Measurements from ENCODE around the gene SMIM43.
"Not testable (repeated sequence)": the region's sequence is repeated elsewhere in the genome, so short reads cannot be mapped to it uniquely, and the experiment has no call there.

SMIM43 gene

GRCh38 chr4:121736735-121737351 lies 28.1 kb downstream of the SMIM43 start:
- H3K9ac ChIP-seq (ENCODE audit: low read depth, low read length) = no peak overlapping the region
- no peaks in the 10 kb centered on the region for H3K27me3 ChIP-seq (ENCODE audit: control insufficient read depth, insufficient read depth, low read length)
- no peaks in the 10 kb centered on the region for H3K9me3 ChIP-seq (ENCODE audit: control insufficient read depth, insufficient read depth, low read length)
- no peak overlapping the region for H3K27ac ChIP-seq (ENCODE audit: low read depth, low read length)
- no peaks in the 10 kb centered on the region for H3K36me3 ChIP-seq (ENCODE audit: control insufficient read depth, insufficient read depth, low read length)
- H3K4me3 ChIP-seq (ENCODE audit: low read depth, low read length) = no peak overlapping the region
- H3K4me1 ChIP-seq (ENCODE audit: control insufficient read depth, insufficient read depth, low read length) = peaks cover 12% of the 10 kb centered on the region

DNA sequence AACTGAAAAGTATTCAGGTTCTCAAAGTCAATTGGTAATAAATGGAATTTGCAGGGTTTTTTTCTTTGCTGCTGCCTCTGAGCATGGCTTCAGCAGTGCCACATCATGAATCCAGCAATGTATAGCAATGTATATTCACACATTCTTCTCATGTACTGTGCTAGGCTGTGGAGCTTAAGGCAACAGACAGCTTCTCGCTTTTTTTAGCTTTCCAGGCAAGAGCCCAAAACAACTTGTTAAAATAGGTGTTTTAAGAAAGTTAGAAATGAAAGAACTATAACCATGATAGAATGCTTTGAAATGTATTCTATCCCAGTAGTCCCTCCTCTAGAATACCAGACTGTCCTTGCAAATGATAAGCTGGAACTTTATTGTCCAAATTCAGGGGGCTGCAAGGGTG lies 30.4 kb downstream of the SMIM43 start:
- Histone ChIP-seq H3K9me3 (ENCODE audit: control insufficient read depth, insufficient read depth, low read length) (no peaks in the 10 kb centered on the region), H3K4me3 (ENCODE audit: low read depth, low read length) (no peak overlapping the region), H3K9ac (ENCODE audit: low read depth, low read length) (no peak overlapping the region), H3K36me3 (ENCODE audit: control insufficient read depth, insufficient read depth, low read length) (no peaks in the 10 kb centered on the region), H3K4me1 (ENCODE audit: control insufficient read depth, insufficient read depth, low read length) (no peaks in the 10 kb centered on the region), H3K27ac (ENCODE audit: low read depth, low read length) (no peak overlapping the region), H3K27me3 (ENCODE audit: control insufficient read depth, insufficient read depth, low read length) (no peaks in the 10 kb centered on the region)

GRCh38 chr4:121733942-121734341 lies 31.0 kb downstream of the SMIM43 start:
- H3K36me3 ChIP-seq (ENCODE audit: control insufficient read depth, insufficient read depth, low read length) = no peaks in the 10 kb centered on the region

DNA sequence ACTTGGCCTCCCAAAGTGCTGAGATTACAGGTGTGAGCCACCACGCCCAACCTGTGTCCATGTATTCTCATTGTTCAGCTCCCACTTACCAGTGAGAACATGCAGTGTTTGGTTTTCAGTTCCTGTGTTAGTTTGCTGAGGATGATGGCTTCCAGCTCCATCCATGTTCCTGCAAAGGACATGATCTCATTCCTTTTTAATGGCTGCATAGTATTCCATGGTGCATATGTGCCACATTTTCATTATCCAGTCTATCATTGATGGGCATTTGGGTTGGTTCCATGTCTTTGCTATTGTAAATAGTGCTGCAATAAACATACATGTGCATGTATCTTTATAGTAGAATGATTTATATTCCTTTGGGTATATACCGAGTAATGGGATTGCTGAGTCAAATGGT lies 35.2 kb downstream of the SMIM43 start:
- not testable (repeated sequence) for H3K4me1 ChIP-seq (ENCODE audit: control insufficient read depth, insufficient read depth, low read length); H3K27ac ChIP-seq (ENCODE audit: low read depth, low read length); H3K4me3 ChIP-seq (ENCODE audit: low read depth, low read length); H3K9ac ChIP-seq (ENCODE audit: low read depth, low read length); H3K27me3 ChIP-seq (ENCODE audit: control insufficient read depth, insufficient read depth, low read length); H3K9me3 ChIP-seq (ENCODE audit: control insufficient read depth, insufficient read depth, low read length); H3K36me3 ChIP-seq (ENCODE audit: control insufficient read depth, insufficient read depth, low read length)

More at GRCh38 chr4:121733942-121734341, 31.0 kb downstream of the SMIM43 start:
- Histone ChIP-seq H3K4me1 (ENCODE audit: control insufficient read depth, insufficient read depth, low read length) (no peaks in the 10 kb centered on the region), H3K9ac (ENCODE audit: low read depth, low read length) (no peak overlapping the region), H3K4me3 (ENCODE audit: low read depth, low read length) (no peak overlapping the region), H3K27me3 (ENCODE audit: control insufficient read depth, insufficient read depth, low read length) (no peaks in the 10 kb centered on the region), H3K27ac (ENCODE audit: low read depth, low read length) (no peak overlapping the region), H3K9me3 (ENCODE audit: control insufficient read depth, insufficient read depth, low read length) (no peaks in the 10 kb centered on the region)

DNA sequence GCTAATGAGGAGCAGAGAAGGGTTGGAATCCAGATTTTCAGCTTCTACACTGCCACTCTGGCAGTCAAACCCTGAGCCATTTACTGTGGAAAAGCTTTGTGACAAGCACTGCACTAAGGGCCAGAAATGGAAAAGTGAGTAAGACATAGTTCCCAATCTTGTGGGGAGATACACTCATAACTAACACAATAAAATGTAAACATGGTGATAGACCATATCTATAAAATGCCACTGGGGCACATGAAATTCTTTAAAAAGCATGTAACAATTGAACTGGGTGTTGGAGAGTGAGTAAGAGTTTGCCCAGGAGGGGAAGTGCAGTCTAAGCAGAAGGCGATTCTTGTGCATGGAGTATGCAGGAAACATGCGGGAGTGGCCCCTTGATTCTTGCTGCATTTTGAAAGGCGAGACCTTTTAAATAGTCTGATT lies 36.2 kb downstream of the SMIM43 start:
- Histone ChIP-seq H3K9ac (ENCODE audit: low read depth, low read length) (no peak overlapping the region), H3K4me1 (ENCODE audit: control insufficient read depth, insufficient read depth, low read length) (peaks cover 6% of the 10 kb centered on the region; the same call in 1 of the 2 replicates), H3K27ac (ENCODE audit: low read depth, low read length) (no peak overlapping the region), H3K27me3 (ENCODE audit: control insufficient read depth, insufficient read depth, low read length) (no peaks in the 10 kb centered on the region), H3K36me3 (ENCODE audit: control insufficient read depth, insufficient read depth, low read length) (no peaks in the 10 kb centered on the region), H3K9me3 (ENCODE audit: control insufficient read depth, insufficient read depth, low read length) (no peaks in the 10 kb centered on the region), H3K4me3 (ENCODE audit: low read depth, low read length) (no peak overlapping the region)

GRCh38 chr4:121728066-121728465 lies 36.9 kb downstream of the SMIM43 start:
- Histone ChIP-seq H3K9ac (ENCODE audit: low read depth, low read length) (no peak overlapping the region), H3K27ac (ENCODE audit: low read depth, low read length) (no peak overlapping the region), H3K4me3 (ENCODE audit: low read depth, low read length) (no peak overlapping the region)

GRCh38 chr4:121726642-121727268 lies 38.2 kb downstream of the SMIM43 start:
- no peak overlapping the region for H3K4me3 ChIP-seq (ENCODE audit: low read depth, low read length)
- no peaks in the 10 kb centered on the region for H3K27me3 ChIP-seq (ENCODE audit: control insufficient read depth, insufficient read depth, low read length)
- H3K9ac ChIP-seq (ENCODE audit: low read depth, low read length) = no peak overlapping the region
- H3K9me3 ChIP-seq (ENCODE audit: control insufficient read depth, insufficient read depth, low read length) = no peaks in the 10 kb centered on the region
- no peaks in the 10 kb centered on the region for H3K36me3 ChIP-seq (ENCODE audit: control insufficient read depth, insufficient read depth, low read length)
- H3K4me1 ChIP-seq (ENCODE audit: control insufficient read depth, insufficient read depth, low read length) = peaks cover 6% of the 10 kb centered on the region; the same call in 1 of the 2 replicates
- H3K27ac ChIP-seq (ENCODE audit: low read depth, low read length) = no peak overlapping the region

More at GRCh38 chr4:121728066-121728465, 36.9 kb downstream of the SMIM43 start:
- Histone ChIP-seq H3K9me3 (ENCODE audit: control insufficient read depth, insufficient read depth, low read length) (no peaks in the 10 kb centered on the region), H3K27me3 (ENCODE audit: control insufficient read depth, insufficient read depth, low read length) (no peaks in the 10 kb centered on the region), H3K36me3 (ENCODE audit: control insufficient read depth, insufficient read depth, low read length) (no peaks in the 10 kb centered on the region), H3K4me1 (ENCODE audit: control insufficient read depth, insufficient read depth, low read length) (peaks cover 6% of the 10 kb centered on the region; the same call in 1 of the 2 replicates)

DNA sequence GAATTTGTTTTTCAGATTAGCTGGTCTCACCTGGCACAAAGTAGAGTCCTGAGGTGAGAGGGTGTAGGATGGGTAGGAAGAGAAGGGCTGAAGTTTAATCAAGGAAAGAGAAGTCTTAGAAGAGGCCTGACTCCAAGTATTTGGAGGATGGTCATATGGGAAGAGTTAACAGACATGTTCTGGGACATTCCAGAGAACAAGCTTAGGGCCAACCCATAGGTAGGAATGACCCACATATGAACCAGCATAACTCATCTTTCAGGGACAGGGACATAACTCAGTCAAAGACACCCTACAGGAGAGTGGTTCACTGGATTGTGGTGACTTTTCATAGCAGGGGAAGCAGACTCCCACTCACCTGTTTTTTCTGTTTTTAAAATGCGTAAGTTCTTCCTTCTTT lies 40.3 kb downstream of the SMIM43 start:
- Histone ChIP-seq H3K9ac (ENCODE audit: low read depth, low read length) (no peak overlapping the region), H3K4me3 (ENCODE audit: low read depth, low read length) (no peak overlapping the region), H3K27me3 (ENCODE audit: control insufficient read depth, insufficient read depth, low read length) (no peaks in the 10 kb centered on the region), H3K4me1 (ENCODE audit: control insufficient read depth, insufficient read depth, low read length) (peaks cover 6% of the 10 kb centered on the region; the same call in 1 of the 2 replicates), H3K36me3 (ENCODE audit: control insufficient read depth, insufficient read depth, low read length) (no peaks in the 10 kb centered on the region), H3K9me3 (ENCODE audit: control insufficient read depth, insufficient read depth, low read length) (no peaks in the 10 kb centered on the region), H3K27ac (ENCODE audit: low read depth, low read length) (no peak overlapping the region)

- Histone ChIP-seq H3K36me3 (ENCODE audit: control insufficient read depth, insufficient read depth, low read length) (no peaks in the 10 kb centered on the region), H3K27me3 (ENCODE audit: control insufficient read depth, insufficient read depth, low read length) (no peaks in the 10 kb centered on the region), H3K27ac (ENCODE audit: low read depth, low read length) (no peak overlapping the region), H3K9ac (ENCODE audit: low read depth, low read length) (no peak overlapping the region), H3K4me1 (ENCODE audit: control insufficient read depth, insufficient read depth, low read length) (peaks cover 4% of the 10 kb centered on the region; the same call in 1 of the 2 replicates), H3K4me3 (ENCODE audit: low read depth, low read length) (no peak overlapping the region), H3K9me3 (ENCODE audit: control insufficient read depth, insufficient read depth, low read length) (no peaks in the 10 kb centered on the region)
Observed at GRCh38 chr4:121721700-121722099, 43.3 kb downstream of the SMIM43 start.

DNA sequence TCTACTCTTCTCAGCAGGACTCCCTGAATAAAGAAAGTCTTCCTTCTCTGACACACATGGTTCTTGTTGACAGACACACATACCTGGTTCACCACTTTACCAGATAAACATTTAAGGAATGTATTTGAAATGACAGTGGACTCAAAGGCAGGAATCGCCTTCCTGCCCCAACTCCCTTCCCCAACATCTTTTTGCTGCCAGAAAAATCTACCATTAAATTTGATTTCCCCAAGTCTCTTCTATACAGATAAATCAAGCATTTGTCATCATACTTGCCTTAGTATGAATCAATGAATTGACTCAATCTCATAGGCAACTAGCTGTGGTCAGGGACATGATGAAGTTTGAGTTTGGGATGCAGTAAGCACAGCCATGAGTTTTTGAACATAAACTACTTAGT lies 44.9 kb downstream of the SMIM43 start:
- Histone ChIP-seq H3K9ac (ENCODE audit: low read depth, low read length) (no peak overlapping the region), H3K9me3 (ENCODE audit: control insufficient read depth, insufficient read depth, low read length) (no peaks in the 10 kb centered on the region), H3K27me3 (ENCODE audit: control insufficient read depth, insufficient read depth, low read length) (no peaks in the 10 kb centered on the region), H3K36me3 (ENCODE audit: control insufficient read depth, insufficient read depth, low read length) (no peaks in the 10 kb centered on the region), H3K4me3 (ENCODE audit: low read depth, low read length) (no peak overlapping the region), H3K4me1 (ENCODE audit: control insufficient read depth, insufficient read depth, low read length) (no peaks in the 10 kb centered on the region), H3K27ac (ENCODE audit: low read depth, low read length) (no peak overlapping the region)

GRCh38 chr4:121717680-121718237 lies 47.2 kb downstream of the SMIM43 start:
- H3K4me3 ChIP-seq (ENCODE audit: low read depth, low read length) = no peak overlapping the region
- no peaks in the 10 kb centered on the region for H3K4me1 ChIP-seq (ENCODE audit: control insufficient read depth, insufficient read depth, low read length)
- H3K36me3 ChIP-seq (ENCODE audit: control insufficient read depth, insufficient read depth, low read length) = no peaks in the 10 kb centered on the region
- no peaks in the 10 kb centered on the region for H3K9me3 ChIP-seq (ENCODE audit: control insufficient read depth, insufficient read depth, low read length)
- no peaks in the 10 kb centered on the region for H3K27me3 ChIP-seq (ENCODE audit: control insufficient read depth, insufficient read depth, low read length)
- no peak overlapping the region for H3K27ac ChIP-seq (ENCODE audit: low read depth, low read length)
- H3K9ac ChIP-seq (ENCODE audit: low read depth, low read length) = no peak overlapping the region
